ENCODE data around the gene PSMG4.
A peak's percentile ranks its signal among the peaks of the same experiment; 100 is the strongest.

The PSMG4 gene

GRCh38 chr6:3258720-3259490, at the start of gene PSMG4:
Gene PSMG4 (plus strand): TSS chr6:3258947. CDS start chr6:3259023, 76 bp downstream.
- DNase-seq (ENCODE audit: low read depth): no peak
- TF ChIP-seq, protein P1, sequence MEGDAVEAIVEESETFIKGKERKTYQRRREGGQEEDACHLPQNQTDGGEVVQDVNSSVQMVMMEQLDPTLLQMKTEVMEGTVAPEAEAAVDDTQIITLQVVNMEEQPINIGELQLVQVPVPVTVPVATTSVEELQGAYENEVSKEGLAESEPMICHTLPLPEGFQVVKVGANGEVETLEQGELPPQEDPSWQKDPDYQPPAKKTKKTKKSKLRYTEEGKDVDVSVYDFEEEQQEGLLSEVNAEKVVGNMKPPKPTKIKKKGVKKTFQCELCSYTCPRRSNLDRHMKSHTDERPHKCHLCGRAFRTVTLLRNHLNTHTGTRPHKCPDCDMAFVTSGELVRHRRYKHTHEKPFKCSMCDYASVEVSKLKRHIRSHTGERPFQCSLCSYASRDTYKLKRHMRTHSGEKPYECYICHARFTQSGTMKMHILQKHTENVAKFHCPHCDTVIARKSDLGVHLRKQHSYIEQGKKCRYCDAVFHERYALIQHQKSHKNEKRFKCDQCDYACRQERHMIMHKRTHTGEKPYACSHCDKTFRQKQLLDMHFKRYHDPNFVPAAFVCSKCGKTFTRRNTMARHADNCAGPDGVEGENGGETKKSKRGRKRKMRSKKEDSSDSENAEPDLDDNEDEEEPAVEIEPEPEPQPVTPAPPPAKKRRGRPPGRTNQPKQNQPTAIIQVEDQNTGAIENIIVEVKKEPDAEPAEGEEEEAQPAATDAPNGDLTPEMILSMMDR (IDR thresholded peaks at IDR 0.05; ENCODE audit: low read depth, low read length, missing control alignments): no peak
- H3K4me3 ChIP-seq (ENCODE audit: low read depth, low read length): peak within 1 kb of the TSS; percentile 63

DNA sequence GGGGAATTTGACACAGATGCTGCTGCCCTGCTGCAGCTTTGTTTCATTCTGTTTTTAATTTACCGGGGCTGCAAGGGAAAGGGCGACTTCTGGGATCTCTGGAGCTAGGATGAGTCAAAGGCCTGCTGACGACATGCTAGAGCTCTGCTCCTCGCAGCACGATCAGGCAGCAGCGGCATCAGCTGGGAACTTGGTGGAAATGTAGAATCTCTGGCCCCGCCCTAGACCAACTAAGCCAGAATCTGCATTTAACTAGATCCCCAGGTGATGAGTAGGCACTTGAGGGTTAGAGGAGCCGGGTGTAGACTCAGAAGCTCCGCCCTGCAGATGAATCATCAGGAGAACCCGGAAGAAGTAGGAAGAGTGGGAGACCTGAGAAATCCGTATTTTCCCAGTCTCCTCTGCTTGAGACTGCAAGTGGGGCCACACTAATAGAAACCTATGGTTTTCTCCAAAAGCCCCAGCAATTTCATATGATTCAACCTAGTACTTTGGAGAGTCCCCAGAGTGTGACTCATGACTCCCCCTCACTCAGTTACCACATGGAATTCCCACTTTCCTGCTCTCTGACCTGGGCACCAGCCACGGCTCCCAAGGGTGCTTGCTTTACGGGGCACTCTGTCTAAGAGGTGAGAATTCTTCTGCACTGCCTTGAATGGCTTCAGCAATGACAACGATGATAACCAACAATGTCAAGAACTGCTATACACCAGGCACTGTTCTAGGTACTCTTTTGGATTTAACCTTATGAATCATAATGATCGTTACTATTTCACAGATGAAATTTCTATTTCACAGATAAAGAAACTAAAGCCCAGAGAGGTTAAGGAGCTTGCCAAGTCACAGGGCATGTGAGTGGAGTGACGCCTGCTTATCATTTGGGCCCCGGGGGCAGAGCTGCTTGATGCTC, 49.4 kb upstream of the PSMG4 start:
- TF ChIP-seq, protein P1 (IDR thresholded peaks at IDR 0.05; ENCODE audit: low read depth, low read length, missing control alignments): peak; percentile 29
- peak overlapping the region; percentile 18; the same call in 1 of the 2 replicates for H3K4me3 ChIP-seq (ENCODE audit: low read depth, low read length)
- peak; percentile 78 for DNase-seq (ENCODE audit: low read depth)

DNA sequence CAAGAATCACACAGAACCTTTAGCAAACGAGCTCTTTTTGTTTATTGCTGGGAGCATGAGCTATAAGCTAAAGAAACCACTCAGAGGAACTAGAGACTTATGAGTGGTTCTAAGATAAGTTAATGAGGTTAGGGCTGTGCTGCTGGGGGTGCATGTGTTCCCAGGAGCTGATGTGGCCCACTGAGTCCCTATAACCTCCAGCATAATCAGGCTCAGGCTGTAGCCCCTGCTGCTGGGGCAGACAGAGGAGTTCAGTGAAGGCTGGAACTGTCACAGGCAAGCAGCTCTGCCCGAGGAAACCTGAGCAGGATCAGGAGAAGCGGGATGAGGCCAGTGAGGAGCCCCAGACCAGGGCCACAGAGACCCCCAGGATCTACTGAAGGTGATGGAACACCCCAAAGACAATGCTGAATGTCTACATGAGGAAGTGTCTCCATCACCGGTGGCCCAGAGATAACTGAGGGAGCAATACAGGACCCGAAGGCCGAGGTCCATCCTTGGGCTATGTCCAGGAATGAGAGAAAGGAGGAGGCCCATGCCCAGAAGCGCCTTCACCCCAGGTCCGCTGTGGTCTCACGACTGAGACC, 48.6 kb upstream of the PSMG4 start:
- DNase-seq (ENCODE audit: low read depth): no peak
- no peak overlapping the region for H3K4me3 ChIP-seq (ENCODE audit: low read depth, low read length)
- TF ChIP-seq, protein P1 (IDR thresholded peaks at IDR 0.05; ENCODE audit: low read depth, low read length, missing control alignments): no peak

- no peak for DNase-seq (ENCODE audit: low read depth)
- H3K4me3 ChIP-seq (ENCODE audit: low read depth, low read length): no peak overlapping the region
- TF ChIP-seq, protein P1 (IDR thresholded peaks at IDR 0.05; ENCODE audit: low read depth, low read length, missing control alignments): no peak
These were observed 47.1 kb upstream of the PSMG4 start for GRCh38 chr6:3211681-3212080.

GRCh38 chr6:3212261-3212660, 46.5 kb upstream of the PSMG4 start:
- DNase-seq (ENCODE audit: low read depth): no peak
- TF ChIP-seq, protein P1 (IDR thresholded peaks at IDR 0.05; ENCODE audit: low read depth, low read length, missing control alignments): no peak
- no peak overlapping the region for H3K4me3 ChIP-seq (ENCODE audit: low read depth, low read length)

DNA sequence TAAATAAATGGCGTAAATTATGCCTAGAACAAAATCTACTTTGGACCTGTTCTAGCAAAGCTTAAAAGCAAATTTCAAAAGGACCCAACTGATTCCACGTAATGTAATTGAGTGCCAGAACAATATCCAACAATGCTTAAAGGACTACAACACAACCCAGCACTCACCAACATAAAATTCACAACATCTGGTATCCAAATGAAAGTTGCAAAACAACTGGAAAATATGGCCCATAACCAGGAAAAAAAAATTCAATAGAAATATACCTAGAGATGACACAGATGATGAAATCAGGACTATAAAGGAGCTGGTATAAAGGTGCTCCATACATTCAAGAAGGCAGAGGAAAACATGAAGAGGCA, 45.4 kb upstream of the PSMG4 start:
- TF ChIP-seq, protein P1 (IDR thresholded peaks at IDR 0.05; ENCODE audit: low read depth, low read length, missing control alignments): no peak
- no peak for DNase-seq (ENCODE audit: low read depth)
- no peak overlapping the region for H3K4me3 ChIP-seq (ENCODE audit: low read depth, low read length)

Measured in GM12864 (cell line).